ENCODE data around the gene MN1. TPM values are rescaled to one million over a fixed set of nuclear protein-coding genes. Genes with fewer than 3 reads are reported as not detected.

The MN1 gene
- total and polyA plus RNA-seq, 2 experiments from 2014 or later, result 1.0 to 6.8 TPM

DNA sequence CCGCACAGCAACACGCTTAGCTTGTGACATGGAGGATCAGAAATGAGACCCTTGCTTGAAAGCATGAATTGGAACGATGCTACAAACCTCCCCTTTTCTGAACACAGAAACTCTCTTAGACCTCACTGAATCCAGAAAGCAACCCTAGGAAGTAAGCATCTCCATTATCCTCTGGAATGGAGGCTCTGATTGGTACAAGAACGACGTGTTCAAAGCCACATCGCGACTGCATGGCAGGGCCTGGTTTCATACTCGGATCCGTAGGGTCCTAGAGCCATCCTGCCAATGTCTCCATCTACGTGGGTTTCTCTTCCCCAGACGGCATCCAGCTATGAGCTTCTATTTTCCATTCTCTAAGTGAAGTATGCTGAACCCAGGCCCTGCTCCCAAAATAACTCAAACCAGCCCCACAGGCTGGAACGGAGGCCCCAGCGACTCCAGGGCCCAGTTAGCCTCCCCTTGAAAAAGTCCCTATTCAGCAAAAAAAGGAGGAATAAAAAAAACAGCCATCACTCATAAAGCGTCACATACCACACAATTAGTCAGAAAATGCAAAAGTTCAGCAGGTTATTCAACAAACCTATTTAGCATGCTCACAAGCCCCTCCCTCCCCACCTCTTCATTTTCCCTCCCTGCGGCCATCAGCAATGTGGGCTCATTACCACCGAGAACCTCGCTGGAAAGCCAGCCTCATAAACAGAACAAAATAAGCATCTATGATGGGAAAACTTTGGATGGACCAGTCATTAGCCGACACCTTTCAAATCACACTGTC lies 7.1 kb upstream of the MN1 start:
- Mint-ChIP-seq H3K4me3 (no peak overlapping the region), H3K9me3 (no peaks in the 10 kb centered on the region), H3K36me3 (ENCODE audit: low read depth) (no peaks in the 10 kb centered on the region; the same call in 2 of the 3 replicates), H3K4me1 (peaks cover 26% of the 10 kb centered on the region), H3K27me3 (ENCODE audit: insufficient read depth, low read depth, poor library complexity) (peaks cover 20% of the 10 kb centered on the region), H3K27ac (no peak overlapping the region)
- ATAC-seq (no peak), DNase-seq (ENCODE audit: low spot score) (no peak)
- Histone ChIP-seq H3K9me2 (ENCODE audit: insufficient read depth) (no peaks in the 10 kb centered on the region), H3K4me3 (no peak overlapping the region), H3F3A (replicated peaks; ENCODE audit: low read depth) (0 out of 2 replicates have a peak, but pooled peaks cover 2% of the 10 kb centered on the region), H3K27me3 (ENCODE audit: insufficient read depth) (peaks cover 11% of the 10 kb centered on the region), H4K20me1 (replicated peaks; ENCODE audit: insufficient read depth) (no peaks in the 10 kb centered on the region), H2AFZ (no peak overlapping the region), H3K4me2 (no peak overlapping the region), H3K36me3 (ENCODE audit: insufficient read depth) (no peaks in the 10 kb centered on the region; the same call in 1 of the 2 replicates), H3K79me2 (replicated peaks; ENCODE audit: insufficient read depth) (no peaks in the 10 kb centered on the region), H3K4me1 (ENCODE audit: insufficient read depth) (peaks cover 13% of the 10 kb centered on the region), H3K27ac (ENCODE audit: low read depth) (no peak overlapping the region)
- TF ChIP-seq, protein P1, sequence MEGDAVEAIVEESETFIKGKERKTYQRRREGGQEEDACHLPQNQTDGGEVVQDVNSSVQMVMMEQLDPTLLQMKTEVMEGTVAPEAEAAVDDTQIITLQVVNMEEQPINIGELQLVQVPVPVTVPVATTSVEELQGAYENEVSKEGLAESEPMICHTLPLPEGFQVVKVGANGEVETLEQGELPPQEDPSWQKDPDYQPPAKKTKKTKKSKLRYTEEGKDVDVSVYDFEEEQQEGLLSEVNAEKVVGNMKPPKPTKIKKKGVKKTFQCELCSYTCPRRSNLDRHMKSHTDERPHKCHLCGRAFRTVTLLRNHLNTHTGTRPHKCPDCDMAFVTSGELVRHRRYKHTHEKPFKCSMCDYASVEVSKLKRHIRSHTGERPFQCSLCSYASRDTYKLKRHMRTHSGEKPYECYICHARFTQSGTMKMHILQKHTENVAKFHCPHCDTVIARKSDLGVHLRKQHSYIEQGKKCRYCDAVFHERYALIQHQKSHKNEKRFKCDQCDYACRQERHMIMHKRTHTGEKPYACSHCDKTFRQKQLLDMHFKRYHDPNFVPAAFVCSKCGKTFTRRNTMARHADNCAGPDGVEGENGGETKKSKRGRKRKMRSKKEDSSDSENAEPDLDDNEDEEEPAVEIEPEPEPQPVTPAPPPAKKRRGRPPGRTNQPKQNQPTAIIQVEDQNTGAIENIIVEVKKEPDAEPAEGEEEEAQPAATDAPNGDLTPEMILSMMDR (conservative IDR thresholded peaks at IDR 0.05; ENCODE audit: low read depth in 2 of 2), result no peak
- no peak for TF ChIP-seq NANOG (IDR thresholded peaks at IDR 0.05; ENCODE audit: borderline replicate concordance)
- TF ChIP-seq, protein P2, sequence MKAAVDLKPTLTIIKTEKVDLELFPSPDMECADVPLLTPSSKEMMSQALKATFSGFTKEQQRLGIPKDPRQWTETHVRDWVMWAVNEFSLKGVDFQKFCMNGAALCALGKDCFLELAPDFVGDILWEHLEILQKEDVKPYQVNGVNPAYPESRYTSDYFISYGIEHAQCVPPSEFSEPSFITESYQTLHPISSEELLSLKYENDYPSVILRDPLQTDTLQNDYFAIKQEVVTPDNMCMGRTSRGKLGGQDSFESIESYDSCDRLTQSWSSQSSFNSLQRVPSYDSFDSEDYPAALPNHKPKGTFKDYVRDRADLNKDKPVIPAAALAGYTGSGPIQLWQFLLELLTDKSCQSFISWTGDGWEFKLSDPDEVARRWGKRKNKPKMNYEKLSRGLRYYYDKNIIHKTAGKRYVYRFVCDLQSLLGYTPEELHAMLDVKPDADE (IDR thresholded peaks at IDR 0.05), result no peak
- no peak for TF ChIP-seq EZH2 (IDR thresholded peaks at IDR 0.05; ENCODE audit: low read depth, unreplicated experiment)
- no peak for TF ChIP-seq STAT1 (IDR thresholded peaks at IDR 0.05; ENCODE audit: unreplicated experiment)
- TF ChIP-seq POLR2AphosphoS5 (IDR thresholded peaks at IDR 0.05; ENCODE audit: low read depth), result no peak
- TF ChIP-seq ZNF114 (CRISPR knock-in tag; IDR thresholded peaks at IDR 0.05), result no peak
- no peak for TF ChIP-seq CREB1 (CRISPR knock-in tag; IDR thresholded peaks at IDR 0.05; ENCODE audit: low read depth)
- TF ChIP-seq JUNB (IDR thresholded peaks at IDR 0.05; ENCODE audit: unreplicated experiment), result no peak
- no peak for TF ChIP-seq EZH2phosphoT487 (IDR thresholded peaks at IDR 0.05; ENCODE audit: unreplicated experiment)
- TF ChIP-seq, protein P3, sequence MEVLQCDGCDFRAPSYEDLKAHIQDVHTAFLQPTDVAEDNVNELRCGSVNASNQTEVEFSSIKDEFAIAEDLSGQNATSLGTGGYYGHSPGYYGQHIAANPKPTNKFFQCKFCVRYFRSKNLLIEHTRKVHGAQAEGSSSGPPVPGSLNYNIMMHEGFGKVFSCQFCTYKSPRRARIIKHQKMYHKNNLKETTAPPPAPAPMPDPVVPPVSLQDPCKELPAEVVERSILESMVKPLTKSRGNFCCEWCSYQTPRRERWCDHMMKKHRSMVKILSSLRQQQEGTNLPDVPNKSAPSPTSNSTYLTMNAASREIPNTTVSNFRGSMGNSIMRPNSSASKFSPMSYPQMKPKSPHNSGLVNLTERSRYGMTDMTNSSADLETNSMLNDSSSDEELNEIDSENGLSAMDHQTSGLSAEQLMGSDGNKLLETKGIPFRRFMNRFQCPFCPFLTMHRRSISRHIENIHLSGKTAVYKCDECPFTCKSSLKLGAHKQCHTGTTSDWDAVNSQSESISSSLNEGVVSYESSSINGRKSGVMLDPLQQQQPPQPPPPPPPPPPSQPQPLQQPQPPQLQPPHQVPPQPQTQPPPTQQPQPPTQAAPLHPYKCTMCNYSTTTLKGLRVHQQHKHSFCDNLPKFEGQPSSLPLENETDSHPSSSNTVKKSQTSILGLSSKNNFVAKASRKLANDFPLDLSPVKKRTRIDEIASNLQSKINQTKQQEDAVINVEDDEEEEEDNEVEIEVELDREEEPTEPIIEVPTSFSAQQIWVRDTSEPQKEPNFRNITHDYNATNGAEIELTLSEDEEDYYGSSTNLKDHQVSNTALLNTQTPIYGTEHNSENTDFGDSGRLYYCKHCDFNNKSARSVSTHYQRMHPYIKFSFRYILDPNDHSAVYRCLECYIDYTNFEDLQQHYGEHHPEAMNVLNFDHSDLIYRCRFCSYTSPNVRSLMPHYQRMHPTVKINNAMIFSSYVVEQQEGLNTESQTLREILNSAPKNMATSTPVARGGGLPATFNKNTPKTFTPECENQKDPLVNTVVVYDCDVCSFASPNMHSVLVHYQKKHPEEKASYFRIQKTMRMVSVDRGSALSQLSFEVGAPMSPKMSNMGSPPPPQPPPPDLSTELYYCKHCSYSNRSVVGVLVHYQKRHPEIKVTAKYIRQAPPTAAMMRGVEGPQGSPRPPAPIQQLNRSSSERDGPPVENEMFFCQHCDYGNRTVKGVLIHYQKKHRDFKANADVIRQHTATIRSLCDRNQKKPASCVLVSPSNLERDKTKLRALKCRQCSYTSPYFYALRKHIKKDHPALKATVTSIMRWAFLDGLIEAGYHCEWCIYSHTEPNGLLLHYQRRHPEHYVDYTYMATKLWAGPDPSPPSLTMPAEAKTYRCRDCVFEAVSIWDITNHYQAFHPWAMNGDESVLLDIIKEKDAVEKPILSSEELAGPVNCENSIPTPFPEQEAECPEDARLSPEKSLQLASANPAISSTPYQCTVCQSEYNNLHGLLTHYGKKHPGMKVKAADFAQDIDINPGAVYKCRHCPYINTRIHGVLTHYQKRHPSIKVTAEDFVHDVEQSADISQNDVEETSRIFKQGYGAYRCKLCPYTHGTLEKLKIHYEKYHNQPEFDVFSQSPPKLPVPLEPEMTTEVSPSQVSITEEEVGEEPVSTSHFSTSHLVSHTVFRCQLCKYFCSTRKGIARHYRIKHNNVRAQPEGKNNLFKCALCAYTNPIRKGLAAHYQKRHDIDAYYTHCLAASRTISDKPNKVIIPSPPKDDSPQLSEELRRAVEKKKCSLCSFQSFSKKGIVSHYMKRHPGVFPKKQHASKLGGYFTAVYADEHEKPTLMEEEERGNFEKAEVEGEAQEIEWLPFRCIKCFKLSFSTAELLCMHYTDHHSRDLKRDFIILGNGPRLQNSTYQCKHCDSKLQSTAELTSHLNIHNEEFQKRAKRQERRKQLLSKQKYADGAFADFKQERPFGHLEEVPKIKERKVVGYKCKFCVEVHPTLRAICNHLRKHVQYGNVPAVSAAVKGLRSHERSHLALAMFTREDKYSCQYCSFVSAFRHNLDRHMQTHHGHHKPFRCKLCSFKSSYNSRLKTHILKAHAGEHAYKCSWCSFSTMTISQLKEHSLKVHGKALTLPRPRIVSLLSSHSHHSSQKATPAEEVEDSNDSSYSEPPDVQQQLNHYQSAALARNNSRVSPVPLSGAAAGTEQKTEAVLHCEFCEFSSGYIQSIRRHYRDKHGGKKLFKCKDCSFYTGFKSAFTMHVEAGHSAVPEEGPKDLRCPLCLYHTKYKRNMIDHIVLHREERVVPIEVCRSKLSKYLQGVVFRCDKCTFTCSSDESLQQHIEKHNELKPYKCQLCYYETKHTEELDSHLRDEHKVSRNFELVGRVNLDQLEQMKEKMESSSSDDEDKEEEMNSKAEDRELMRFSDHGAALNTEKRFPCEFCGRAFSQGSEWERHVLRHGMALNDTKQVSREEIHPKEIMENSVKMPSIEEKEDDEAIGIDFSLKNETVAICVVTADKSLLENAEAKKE (CRISPR knock-in tag; IDR thresholded peaks at IDR 0.05), result no peak
- TF ChIP-seq, protein P4, sequence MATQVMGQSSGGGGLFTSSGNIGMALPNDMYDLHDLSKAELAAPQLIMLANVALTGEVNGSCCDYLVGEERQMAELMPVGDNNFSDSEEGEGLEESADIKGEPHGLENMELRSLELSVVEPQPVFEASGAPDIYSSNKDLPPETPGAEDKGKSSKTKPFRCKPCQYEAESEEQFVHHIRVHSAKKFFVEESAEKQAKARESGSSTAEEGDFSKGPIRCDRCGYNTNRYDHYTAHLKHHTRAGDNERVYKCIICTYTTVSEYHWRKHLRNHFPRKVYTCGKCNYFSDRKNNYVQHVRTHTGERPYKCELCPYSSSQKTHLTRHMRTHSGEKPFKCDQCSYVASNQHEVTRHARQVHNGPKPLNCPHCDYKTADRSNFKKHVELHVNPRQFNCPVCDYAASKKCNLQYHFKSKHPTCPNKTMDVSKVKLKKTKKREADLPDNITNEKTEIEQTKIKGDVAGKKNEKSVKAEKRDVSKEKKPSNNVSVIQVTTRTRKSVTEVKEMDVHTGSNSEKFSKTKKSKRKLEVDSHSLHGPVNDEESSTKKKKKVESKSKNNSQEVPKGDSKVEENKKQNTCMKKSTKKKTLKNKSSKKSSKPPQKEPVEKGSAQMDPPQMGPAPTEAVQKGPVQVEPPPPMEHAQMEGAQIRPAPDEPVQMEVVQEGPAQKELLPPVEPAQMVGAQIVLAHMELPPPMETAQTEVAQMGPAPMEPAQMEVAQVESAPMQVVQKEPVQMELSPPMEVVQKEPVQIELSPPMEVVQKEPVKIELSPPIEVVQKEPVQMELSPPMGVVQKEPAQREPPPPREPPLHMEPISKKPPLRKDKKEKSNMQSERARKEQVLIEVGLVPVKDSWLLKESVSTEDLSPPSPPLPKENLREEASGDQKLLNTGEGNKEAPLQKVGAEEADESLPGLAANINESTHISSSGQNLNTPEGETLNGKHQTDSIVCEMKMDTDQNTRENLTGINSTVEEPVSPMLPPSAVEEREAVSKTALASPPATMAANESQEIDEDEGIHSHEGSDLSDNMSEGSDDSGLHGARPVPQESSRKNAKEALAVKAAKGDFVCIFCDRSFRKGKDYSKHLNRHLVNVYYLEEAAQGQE (IDR thresholded peaks at IDR 0.05; ENCODE audit: unreplicated experiment), result no peak
- no peak for TF ChIP-seq ZNF331 (CRISPR knock-in tag; IDR thresholded peaks at IDR 0.05; ENCODE audit: low read depth)
